Hippocampal formation (tissue), 2 donors: ENCODE data around the gene PTPRM.

ENCODE experiments used
- DNase-seq, 2 donors: peaks; one replicate each; lab custom pipeline; 2025; lab: John Stamatoyannopoulos, UW

Gene PTPRM

DNA sequence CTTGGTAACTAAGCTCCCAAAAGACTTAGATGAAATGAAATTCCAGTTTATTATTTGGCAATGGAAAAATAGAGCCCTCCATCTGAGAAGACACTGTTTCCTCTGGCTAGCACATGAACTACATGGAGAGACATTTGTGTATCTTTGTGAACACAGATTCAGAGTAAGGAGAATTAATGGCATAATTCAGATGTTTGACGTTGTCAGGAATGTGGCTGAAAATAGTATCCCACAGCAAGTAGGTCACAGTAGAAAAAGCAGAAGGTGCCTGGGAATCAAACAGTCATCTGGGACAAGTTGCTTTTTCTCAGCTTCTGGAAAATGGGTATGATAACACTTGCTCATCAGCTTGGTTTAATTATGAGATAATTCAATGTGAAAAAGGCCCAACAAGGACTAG, 288.6 kb downstream of the PTPRM start:
- DNase-seq = no peak

DNA sequence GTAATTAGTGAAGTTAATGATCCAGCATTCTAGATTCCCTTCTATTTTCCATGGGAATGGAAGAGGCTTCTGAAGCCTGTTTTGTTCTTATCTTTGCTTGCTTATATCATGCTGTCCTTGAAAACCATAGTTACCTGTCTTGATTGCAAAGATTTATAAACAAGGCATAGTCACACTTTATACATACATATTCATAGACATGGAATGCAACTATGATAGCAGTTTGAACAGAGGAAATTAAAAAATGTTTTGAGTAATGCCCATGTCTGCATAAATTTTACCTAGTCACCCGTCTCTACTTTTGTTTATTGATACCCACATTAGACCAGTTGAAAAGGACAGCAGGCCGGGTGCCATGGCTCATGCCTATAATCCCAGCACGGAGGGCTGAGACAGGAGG, 289.0 kb downstream of the PTPRM start:
- no peak for DNase-seq

DNA sequence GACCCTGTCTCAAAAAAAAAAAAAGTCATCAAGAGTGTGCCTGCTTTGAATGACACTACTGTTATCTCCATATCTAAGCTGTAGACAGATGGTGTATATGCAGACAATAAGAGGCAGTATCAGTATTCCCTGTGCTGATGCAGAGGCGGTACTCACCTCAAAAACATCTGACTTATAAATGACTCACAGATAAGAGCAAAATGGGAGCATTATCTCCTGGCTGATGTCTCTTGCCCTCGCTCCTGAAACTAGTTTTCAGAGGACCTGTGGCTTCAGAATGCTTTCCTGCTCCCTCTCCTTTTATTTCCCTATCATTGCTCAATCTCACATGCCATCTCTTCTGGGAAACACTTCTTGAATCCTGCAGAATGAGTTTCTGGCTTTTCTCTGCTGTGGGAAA, 289.6 kb downstream of the PTPRM start:
- DNase-seq = no peak

DNA sequence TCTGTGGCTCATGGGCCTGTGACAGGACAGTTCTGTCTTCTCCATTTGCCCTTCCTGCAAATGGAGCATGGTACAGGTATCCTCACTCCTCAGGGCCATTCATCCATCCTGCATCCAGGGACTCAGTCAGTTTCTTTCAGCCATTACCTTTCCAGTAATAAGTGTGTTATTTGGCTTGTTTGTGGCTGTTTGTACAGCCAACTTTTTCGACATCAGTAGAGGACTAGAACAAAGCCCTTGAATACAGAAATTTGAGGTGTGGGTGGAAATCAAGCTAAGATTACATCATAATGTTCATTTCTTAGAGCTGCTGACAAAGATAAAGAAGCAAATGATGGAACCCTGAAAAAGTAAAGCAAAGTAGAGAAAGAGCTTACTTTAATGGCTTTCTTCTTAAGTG, 290.4 kb downstream of the PTPRM start:
- no peak for DNase-seq

DNA sequence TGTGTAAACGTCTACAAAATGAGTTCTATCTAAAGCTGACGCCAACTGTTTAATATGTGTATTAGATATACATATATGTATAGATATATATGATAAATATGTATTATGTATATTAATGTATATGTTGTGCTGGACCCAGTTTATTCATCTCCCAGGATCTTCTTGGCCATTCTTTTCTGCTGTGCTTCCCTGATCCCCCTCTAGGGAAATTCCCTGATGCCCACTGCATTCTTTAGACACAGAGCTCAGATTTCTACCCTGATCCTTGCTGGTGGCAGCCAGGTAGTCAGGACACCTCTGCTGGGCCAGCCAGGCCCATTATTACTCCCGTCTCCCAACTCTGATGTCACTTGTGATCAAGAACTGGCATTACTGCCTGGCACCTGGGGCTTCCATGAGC, 292.0 kb downstream of the PTPRM start:
- no peak for DNase-seq

DNA sequence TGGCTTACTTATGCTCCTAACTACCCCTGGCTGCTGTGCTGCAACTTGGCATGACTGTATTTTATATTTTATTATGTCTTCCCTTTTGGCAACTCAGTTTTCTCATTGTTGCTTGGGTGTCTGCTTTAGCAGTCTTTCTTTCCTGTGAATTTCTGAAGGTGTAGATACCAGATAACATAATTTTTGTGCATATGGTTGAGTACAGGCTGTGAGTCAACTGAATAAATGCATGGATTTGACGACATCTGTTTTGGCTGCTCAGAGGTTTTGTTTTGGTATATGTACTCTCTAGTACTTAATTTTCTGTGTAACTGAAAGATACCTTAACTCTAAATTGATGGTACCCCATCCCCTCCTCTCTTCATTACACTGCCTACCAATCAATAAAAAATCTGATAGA, 303.1 kb downstream of the PTPRM start:
- DNase-seq = peak in 1 of 2 donors; percentile 5

DNA sequence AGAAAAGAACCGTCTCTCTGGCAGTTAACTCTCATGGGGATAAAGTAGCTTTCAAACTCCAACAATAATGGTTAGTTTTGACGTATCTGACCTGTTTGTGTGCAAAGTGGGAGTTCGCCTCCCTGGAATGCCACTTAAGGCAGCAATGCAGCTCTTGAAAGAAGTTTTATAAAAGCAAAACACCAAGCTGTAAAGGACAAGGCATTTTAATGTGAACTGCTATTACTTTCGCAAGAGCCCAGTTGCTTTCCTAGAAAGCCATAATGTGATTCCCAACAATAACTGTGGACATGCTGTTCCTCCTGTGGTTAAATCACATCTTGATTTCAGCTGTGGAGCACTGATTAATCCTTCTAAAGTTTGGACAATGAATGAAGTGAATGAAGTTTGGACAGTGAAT, 303.7 kb downstream of the PTPRM start:
- DNase-seq = no peak

DNA sequence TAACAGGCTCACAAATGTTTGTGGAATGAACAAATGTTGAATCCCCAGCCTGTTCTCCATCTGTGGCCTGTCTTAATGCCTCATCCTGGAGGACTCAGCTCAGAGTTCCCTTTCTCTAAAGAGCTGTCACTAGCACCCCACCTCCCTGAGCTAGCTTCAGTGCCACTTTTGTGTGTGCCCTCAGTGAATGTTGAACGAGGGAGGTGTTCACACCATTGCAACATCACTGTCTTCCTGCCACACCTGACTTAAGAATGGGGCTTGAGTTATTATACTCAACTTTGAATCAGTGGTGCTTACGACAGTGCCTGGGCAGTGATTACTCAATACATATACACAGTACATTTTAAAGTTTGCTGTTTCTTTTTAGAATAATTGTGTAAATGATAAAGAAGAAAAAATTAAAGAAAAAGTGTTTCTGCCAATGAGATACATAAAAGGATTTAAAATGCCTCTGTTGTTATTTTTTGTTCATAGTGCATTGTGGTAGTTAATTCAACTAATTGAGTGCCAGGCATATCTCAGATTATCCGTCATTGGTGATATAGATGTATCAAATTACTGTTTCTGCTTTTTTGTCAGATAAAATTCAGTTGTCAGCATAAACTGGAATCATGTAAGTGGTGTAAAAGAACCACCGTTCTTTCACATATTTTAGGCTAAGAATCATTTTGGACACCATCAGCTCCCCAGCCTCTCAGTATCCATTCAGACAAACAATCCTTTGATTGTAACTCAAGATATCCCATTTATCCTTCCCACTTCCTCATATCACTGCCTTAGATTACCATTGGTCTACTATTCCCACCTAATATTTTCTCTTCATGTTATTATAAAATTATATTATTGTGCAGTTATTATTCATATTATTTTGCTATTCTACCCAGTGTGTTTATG, 304.7 kb downstream of the PTPRM start:
- no peak for DNase-seq

DNA sequence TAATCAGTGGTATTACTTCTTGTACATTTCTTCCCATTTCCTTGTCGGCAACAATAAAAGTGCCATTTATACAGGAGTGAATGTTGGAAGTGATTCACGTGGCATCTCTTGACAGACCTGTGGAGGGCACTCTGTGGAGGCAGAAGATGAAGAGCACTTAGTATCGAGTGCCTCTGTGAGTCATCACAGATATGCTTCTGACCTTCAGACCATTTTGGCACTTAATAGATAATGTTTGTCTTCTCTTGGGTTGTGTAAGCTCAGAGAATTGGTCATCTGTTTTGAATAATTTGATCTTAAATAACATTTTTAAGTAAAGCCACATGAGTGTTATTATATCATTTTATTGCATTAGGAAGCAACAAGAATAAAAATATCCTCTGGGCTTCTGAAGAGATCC, 305.5 kb downstream of the PTPRM start:
- no peak for DNase-seq

DNA sequence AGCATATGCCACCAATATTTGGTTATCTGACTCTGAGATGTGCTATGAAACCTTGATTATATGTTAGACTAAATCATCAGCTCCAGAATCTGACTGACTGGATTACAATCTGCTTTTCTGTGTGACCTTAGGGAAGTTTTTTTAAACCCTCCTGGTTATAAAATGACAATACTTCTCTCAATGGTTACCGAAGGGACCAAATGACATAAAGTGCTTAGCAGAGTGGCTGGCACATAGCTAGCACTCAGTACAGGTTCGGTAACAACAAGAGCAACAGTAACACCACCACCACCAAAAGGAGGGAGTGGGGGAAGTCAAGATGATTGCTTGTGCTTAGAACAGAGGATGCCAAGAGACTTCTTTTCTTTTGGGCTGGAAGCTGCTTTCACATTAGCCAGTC, 306.2 kb downstream of the PTPRM start:
- DNase-seq = no peak

DNA sequence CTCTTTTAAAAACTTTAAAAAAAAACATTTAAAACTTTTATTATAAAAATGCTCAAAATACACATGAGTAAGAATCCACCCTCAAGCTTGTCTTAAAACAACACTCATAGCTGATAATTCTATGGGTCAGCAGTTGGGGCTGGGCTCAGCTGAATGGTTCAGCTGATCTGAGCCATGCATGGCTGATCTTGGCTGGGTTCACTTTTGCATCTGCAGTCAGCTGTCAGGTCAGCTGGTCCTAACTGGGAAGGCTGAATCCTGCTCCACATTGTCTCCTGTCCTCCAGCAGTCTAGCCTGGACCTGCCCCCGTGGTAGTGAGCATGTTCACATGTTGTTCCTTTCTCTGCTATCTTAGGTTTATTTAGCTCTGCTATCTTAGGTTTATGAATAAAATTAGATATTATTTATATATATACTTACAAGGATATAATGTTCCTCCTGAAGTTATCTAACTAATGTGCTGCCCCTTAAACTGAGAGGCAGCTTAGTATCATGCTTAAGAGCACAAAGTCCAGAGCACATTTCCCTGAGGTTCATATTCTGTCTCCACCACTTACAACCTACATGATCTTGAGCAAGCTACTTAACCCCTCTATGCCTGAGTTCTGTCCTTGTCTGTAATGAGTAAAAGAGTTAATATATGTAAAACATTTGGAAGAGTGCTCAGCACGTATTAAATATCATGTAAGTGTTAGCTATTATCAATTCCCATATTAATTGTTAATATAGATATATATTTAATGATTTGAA, 309.4 kb downstream of the PTPRM start:
- no peak for DNase-seq

DNA sequence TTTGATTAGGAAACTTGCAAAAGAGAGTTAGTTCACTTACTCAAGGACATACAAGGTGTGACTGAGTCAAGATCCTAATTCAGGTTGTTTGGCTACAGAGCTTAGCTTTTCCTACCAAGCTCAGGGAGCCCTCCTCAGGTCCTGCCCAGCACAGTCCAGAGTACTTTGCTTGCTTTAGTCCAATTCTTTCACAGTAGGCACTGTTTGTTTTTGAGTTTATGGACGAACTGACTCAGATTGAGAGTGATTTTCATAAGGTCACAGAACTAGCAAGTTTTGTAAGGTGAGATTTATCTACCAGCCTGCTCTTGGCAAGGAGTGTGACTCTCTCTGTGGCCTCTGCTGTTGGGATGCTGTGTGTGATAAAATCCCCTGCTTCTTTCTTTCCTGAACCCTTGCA, 310.5 kb downstream of the PTPRM start:
- no peak for DNase-seq

DNA sequence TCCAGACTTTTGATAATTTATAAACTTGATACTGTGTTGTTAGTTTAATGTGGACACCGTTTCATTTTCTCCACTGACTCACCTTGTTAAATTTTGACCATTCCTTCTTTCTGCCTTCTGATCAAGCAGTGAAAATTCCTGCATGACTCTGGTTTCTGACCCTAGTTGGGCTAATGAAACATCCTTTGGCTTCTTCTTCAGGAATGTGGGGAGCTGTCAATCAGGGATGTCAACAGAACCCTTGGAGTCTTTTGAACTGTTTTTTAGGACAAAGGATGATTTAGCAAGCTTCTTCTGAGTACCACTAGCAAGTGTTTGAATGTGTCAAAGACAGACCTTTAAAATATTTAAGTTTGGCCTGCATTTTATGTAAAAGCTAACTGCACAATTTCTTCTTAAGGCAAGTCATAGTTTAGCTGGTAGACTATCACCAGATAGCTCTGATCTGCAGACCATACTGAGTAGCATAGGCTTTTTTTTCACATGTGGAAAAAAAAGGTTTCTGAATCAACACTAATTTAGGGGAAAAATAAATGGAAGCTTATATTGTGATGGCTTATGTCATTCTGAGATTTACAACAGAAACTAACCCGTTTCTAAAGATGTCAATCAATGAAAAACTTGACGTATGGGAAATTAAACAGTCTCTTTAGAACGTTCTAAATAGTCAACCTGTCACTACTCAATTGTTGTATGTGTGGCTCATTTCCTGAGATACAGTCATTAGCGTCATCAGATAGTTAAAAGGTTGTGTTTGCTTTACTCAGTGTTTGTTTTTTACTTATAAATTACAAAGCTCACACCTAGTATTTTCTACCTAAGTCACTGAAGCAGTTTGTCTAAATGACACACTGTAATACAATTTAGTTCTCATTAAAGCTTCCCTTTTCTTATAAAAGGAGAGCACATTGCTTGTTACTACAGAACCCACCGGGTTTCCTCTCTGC, 311.4 kb downstream of the PTPRM start:
- DNase-seq = no peak

DNA sequence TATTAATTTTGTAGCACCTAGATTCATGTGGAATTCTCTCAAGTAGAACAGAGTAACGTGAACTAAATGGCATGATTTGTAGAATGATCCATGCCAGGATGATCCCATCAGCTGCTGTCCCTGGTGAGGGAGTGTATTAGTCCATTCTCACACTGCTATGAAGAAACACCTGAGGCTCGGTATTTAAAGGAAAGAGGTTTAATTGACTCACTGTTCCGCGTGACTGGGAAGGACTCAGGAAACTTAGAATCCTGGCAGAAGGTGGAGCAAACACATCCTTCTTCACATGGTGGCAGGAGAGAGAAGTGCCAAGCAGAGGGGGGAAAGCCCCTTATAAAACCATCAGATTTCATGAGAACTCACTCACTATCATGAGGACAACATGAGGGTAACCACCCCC, 312.6 kb downstream of the PTPRM start:
- no peak for DNase-seq

DNA sequence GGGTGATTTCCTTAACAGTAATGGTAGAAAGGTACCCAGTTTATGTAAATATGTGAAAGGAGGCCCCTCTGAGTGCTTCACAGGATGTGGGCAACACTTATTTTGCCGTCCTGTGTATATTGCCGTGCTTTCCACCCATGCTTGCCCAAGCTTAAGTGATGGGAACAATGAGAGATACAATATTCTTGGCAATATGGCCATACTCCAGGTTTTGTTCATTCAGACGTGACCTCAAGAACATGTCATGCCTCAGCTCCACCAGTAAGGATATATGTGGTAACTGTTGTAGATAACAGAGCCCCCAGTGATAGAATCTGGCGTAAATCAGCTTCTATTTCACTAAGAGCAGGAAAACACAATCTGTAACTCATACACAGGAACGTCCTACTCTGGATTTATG, 318.7 kb downstream of the PTPRM start:
- DNase-seq = no peak

DNA sequence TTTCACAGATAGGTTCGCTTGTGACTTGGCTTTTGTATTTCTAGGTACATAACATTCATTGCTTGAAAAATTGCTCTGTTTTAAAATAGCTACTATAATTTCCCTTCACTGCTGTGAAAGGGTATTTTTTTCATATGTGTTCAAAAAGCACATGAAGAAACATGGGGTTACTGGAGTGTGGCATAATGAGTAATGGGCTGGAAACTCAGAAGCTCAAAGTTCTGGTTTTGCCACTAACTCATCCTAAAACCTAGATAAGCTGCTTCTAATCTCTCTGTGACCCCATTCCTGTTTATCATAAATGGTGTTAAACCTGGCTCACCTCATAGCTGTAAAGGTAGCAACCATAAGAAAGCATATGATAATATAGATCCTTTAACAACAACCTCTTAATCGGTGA, 319.3 kb downstream of the PTPRM start:
- no peak for DNase-seq

DNA sequence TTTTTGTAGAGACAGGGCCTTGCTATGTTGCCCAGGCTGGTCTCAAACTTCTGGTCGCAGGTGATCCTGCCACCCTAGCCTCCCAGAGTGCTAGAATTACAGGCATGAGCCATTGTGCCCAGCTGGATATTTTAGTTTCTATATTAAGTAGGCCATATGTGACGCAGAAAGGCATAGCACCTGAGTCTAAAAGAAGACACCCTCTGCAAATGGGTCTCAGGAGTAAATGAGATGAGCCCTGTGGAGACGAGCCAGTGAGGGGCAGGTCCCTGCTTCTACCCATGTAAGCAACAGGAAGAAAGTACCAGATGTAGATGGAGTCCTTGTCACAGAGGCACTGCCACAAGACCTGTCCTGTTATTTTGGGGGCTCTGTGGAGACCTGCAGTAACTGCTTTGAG, 322.4 kb downstream of the PTPRM start:
- no peak for DNase-seq

DNA sequence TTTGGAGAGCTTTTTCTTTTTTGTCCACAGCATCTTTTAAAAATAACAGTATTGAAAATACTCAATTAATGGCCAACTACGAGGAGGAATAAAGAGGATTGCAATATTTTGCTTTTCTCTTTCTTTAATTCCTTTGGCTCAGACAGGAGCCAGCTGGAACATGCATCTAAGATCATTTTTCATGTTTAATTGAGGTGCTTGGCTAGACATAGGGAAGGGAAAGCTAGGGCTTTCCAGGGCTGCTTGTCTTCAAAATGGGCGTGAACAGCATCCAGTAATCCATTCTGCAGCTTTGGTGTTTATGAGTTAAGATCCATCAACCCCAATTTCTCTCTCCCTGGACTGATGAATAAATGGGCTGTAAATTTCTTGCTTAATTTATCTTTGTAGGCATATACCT, 323.0 kb downstream of the PTPRM start:
- DNase-seq = no peak

DNA sequence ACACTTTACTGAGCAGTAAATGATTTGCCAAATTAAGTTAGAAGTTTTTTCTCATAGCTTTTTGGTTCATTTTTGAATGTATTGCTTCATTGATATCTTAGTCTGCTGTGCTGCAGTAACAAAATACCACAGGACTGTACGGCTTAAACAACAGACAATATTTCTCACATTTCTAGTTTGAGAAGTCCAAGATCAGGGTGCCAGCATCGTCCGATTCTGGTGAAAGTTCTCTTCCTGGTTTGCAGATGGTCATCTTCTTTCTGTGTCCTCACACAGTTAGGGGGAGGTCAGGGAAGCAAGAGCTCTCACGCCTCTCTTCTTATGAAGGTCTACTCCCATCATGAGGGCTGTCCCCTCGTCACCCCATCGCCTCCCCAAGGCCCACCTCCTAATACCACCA, 325.4 kb downstream of the PTPRM start:
- no peak for DNase-seq

DNA sequence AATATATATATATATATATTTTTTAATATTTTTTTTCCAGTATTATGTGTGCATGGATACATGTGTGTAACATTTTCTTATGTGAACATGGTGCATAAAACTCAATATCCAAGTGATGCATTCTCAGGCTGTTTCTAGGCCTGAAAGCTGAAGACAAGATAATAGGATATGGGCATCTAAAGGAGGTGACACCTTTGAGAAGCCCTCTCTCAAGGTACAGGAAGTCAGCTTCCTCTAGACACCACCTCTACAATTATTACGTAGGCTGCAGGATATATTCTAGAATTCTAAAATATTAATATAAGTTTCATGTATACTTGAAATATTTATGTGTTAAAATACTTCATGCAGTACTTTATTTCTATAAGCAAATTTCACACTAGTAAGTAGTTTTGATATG, 327.5 kb downstream of the PTPRM start:
- DNase-seq = no peak

DNA sequence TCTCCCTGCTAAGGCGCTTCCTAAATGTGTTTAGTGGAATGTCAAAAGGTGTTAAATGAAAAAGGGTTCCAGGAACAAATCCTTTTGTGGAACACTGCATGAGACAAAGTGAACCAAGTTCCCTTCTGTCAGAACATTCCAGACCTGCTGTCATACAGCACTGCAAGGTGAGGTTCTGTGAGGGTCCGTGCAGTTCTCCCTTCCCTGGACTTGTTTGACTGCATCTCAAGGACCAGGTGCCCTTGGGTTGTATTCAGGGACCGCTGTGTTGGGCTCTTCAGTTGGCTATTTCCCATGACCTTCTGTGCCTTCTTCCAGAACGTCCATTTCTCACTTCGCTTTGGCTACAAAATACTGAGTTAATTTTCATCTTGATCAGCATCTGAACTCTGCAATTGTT, 328.2 kb downstream of the PTPRM start:
- DNase-seq = no peak

DNA sequence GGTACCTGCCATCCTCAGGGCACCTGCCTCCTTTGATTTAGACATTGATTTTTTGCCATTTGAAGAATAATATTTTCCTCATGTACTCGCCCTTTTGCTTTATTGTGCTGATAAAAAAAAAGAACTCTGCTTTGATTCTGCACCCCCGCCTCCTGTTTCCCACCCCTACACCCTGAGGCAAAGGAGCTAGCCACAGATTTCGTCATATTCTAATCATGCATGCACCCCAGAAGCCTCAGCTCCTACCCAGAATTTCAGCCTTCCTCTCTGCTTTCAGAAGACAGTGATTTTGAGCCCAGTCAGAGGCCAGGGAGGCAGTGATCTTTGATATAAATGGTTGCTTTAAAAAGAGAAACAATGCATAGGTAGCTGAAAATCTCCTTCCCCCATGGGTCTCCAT, 329.0 kb downstream of the PTPRM start:
- DNase-seq = no peak
